ENCODE measurements around the gene VKORC1L1. TPM values are rescaled to one million over a fixed set of nuclear protein-coding genes. Genes with fewer than 3 reads are reported as not detected.
"Not testable (repeated sequence)": the region's sequence is repeated elsewhere in the genome, so short reads cannot be mapped to it uniquely, and the experiment has no call there.

VKORC1L1 gene
- total RNA-seq, 2 experiments from 2014 or later = 14.9 to 16.1 TPM

DNA sequence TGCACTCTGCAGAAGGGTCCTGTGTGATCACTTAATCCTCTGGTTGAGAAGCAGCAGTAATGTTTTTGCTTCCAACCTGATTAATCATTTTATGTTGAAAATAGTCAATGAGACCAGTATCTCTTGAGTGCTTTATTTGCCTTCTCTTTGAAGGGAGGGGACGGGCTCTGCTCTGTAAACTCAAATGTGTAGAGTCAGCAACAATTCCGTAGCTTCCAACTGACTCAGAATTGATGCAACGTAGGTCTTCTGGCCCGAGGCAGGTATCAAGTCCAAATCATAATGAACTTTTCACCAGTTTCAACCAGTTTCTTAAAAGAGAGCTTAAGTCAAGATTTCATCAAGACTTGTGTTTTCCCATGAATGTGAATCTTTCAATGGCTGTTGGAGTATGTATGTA, 82.8 kb downstream of the VKORC1L1 start:
- intact Hi-C loops (cut with micrococcal nuclease) = no loop called here
- Mint-ChIP-seq H3K36me3 (peaks cover 17% of the 10 kb centered on the region), H3K27me3 (no peaks in the 10 kb centered on the region), H3K4me1 (ENCODE audit: low read depth) (no peaks in the 10 kb centered on the region), H3K27ac (no peak overlapping the region), H3K9me3 (no peaks in the 10 kb centered on the region), H3K4me3 (no peak overlapping the region)
- no peak for DNase-seq
- CTCF ChIA-PET = no interaction called here
- POLR2A ChIA-PET = no interaction called here

DNA sequence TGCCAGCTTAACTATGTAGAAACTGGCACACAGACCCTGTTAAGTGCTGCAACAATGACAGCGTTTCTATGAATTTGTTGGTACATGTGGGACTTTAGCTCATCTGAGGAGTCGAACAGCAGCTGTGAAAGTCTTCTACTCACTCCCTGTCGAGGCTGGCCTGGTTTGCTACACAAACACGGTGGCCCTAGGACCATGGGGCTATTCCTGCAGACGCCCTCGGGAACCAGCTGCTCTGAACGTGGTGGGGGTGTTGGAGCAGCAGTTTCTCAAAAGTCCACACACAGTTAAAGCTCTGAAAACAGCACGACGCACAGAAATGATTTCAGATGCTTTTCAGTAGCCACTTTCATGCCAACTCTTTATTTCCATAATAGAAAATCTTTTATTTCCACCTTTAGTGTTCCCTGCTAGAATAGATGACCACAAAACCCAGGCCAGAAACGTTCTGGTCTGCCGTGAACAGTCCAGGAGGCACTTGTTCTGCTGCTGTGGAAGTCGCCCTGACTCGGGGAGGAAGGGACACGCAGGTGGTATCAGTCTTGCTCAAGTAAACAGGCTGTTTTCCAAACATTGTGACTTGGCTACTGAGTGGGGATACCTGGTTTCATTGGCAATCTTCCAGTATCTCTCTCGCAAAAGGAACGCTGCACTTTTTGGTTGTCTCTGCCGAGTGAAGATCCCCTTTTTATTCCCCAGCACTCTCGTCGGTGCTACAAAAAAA, 87.6 kb downstream of the VKORC1L1 start:
- H3K4me1 Mint-ChIP-seq (ENCODE audit: low read depth) = no peaks in the 10 kb centered on the region
- intact Hi-C loops (cut with micrococcal nuclease) = no loop called here
- H3K36me3 Mint-ChIP-seq = peaks cover 36% of the 10 kb centered on the region
- no peaks in the 10 kb centered on the region for H3K27me3 Mint-ChIP-seq
- ChIA-PET CTCF (interaction anchor here (1.0 kb wide), 1 partner anchor 11 kb away, joined by 3 read pairs; no protein-coding TSS in a partner anchor), POLR2A (no interaction called here)
- H3K4me3 Mint-ChIP-seq = no peak overlapping the region
- no peaks in the 10 kb centered on the region for H3K9me3 Mint-ChIP-seq
- DNase-seq = no peak
- no peak overlapping the region for H3K27ac Mint-ChIP-seq

GRCh38 chr7:65962033-65962432, 89.2 kb downstream of the VKORC1L1 start:
- intact Hi-C loops (cut with micrococcal nuclease) = no loop called here
- H3K36me3 Mint-ChIP-seq = peaks cover 44% of the 10 kb centered on the region
- no peaks in the 10 kb centered on the region for H3K4me1 Mint-ChIP-seq (ENCODE audit: low read depth)
- no peak overlapping the region for H3K4me3 Mint-ChIP-seq
- CTCF ChIA-PET = no interaction called here
- H3K27me3 Mint-ChIP-seq = no peaks in the 10 kb centered on the region
- POLR2A ChIA-PET = no interaction called here
- no peak for DNase-seq
- H3K9me3 Mint-ChIP-seq = no peaks in the 10 kb centered on the region
- no peak overlapping the region for H3K27ac Mint-ChIP-seq

DNA sequence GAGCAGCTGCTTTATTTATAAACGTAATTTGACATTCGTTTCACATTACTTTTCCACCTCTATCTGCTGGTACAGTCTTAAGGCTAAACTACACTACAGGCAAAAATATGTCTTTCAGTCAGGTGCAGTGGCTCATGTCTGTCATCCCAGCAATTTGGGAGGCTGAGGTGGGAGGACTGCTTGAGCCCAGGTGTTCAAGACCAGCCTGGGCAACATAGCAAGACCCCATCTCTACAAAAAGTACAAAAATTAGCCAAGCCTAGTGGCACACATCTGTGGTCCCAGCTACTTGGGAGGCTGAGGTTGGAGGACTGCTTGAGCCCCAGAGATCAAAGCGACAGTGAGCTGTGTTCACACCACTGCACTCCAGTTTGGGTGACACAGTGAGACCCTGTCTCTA, 91.8 kb downstream of the VKORC1L1 start:
- POLR2A ChIA-PET; DNase-seq; H3K4me1 Mint-ChIP-seq (ENCODE audit: low read depth); intact Hi-C loops (cut with micrococcal nuclease); H3K27ac Mint-ChIP-seq; CTCF ChIA-PET; H3K9me3 Mint-ChIP-seq; H3K27me3 Mint-ChIP-seq; H3K4me3 Mint-ChIP-seq: not testable (repeated sequence)
- peaks cover 54% of the 10 kb centered on the region for H3K36me3 Mint-ChIP-seq

- H3K27ac Mint-ChIP-seq = no peak overlapping the region
- no peak overlapping the region for H3K4me3 Mint-ChIP-seq
- no peaks in the 10 kb centered on the region for H3K27me3 Mint-ChIP-seq
- CTCF ChIA-PET = no interaction called here
- intact Hi-C loops (cut with micrococcal nuclease) = no loop called here
- H3K9me3 Mint-ChIP-seq = no peaks in the 10 kb centered on the region
- H3K36me3 Mint-ChIP-seq = peaks cover 55% of the 10 kb centered on the region
- no peak for DNase-seq
- POLR2A ChIA-PET = no interaction called here
- H3K4me1 Mint-ChIP-seq (ENCODE audit: low read depth) = no peaks in the 10 kb centered on the region
Observed at GRCh38 chr7:65966146-65966545, 93.3 kb downstream of the VKORC1L1 start.

- no peaks in the 10 kb centered on the region for H3K4me1 Mint-ChIP-seq (ENCODE audit: low read depth)
- intact Hi-C loops (cut with micrococcal nuclease) = no loop called here
- no peak for DNase-seq
- no peak overlapping the region for H3K4me3 Mint-ChIP-seq
- H3K36me3 Mint-ChIP-seq = peaks cover 59% of the 10 kb centered on the region
- ChIA-PET POLR2A (no interaction called here), CTCF (interaction anchor here (0.6 kb wide), 1 partner anchor 596 kb away, joined by 3 read pairs; no protein-coding TSS in a partner anchor)
- no peaks in the 10 kb centered on the region for H3K27me3 Mint-ChIP-seq
- no peaks in the 10 kb centered on the region for H3K9me3 Mint-ChIP-seq
- H3K27ac Mint-ChIP-seq = no peak overlapping the region
Observed at GRCh38 chr7:65967361-65968155, 94.7 kb downstream of the VKORC1L1 start.

GRCh38 chr7:65968256-65969185, 95.6 kb downstream of the VKORC1L1 start:
- Mint-ChIP-seq H3K9me3 (no peaks in the 10 kb centered on the region), H3K4me3 (no peak overlapping the region), H3K27ac (no peak overlapping the region), H3K27me3 (no peaks in the 10 kb centered on the region), H3K4me1 (ENCODE audit: low read depth) (no peaks in the 10 kb centered on the region), H3K36me3 (peaks cover 53% of the 10 kb centered on the region)
- intact Hi-C loops (cut with micrococcal nuclease) = no loop called here
- no peak for DNase-seq
- ChIA-PET CTCF (no interaction called here), POLR2A (no interaction called here)

- ChIA-PET CTCF (interaction anchor here (1.1 kb wide), 1 partner anchor 11 kb away, joined by 3 read pairs; no protein-coding TSS in a partner anchor), POLR2A (interaction anchor here (0.6 kb wide), 1 partner anchor 8 kb away, joined by 5 read pairs; no protein-coding TSS in a partner anchor)
- Mint-ChIP-seq H3K4me1 (ENCODE audit: low read depth) (no peaks in the 10 kb centered on the region), H3K27ac (no peak overlapping the region), H3K36me3 (peaks cover 49% of the 10 kb centered on the region), H3K27me3 (no peaks in the 10 kb centered on the region), H3K9me3 (no peaks in the 10 kb centered on the region), H3K4me3 (no peak overlapping the region)
- intact Hi-C loops (cut with micrococcal nuclease) = no loop called here
- no peak for DNase-seq
Observed at GRCh38 chr7:65971021-65971420, 98.1 kb downstream of the VKORC1L1 start.

DNA sequence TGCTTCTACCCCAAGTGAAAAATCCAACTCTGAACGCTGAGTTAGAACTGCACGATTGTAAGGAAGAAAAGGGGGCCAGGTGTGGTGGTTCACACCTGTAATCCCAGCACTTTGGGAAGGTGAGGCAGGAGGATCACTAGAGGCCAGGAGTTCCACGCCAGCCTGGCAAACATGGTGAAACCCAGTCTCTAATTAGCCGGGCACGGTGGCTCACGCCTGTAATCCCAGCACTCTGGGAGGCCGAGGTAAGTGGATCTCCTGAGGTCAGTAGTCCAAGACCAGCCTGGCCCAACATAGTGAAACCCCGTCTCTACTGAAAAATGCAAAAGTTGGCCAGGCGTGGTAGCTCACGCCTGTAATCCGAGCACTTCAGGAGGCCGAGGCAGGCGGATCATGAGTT, 100.1 kb downstream of the VKORC1L1 start:
- Mint-ChIP-seq H3K27me3 (no peaks in the 10 kb centered on the region), H3K9me3 (no peaks in the 10 kb centered on the region), H3K4me3 (no peak overlapping the region), H3K4me1 (ENCODE audit: low read depth) (no peaks in the 10 kb centered on the region), H3K27ac (no peak overlapping the region), H3K36me3 (peaks cover 37% of the 10 kb centered on the region)
- CTCF ChIA-PET = no interaction called here
- no peak for DNase-seq
- POLR2A ChIA-PET = no interaction called here
- intact Hi-C loops (cut with micrococcal nuclease) = no loop called here

- Mint-ChIP-seq H3K27me3 (no peaks in the 10 kb centered on the region), H3K4me1 (ENCODE audit: low read depth) (no peaks in the 10 kb centered on the region), H3K9me3 (no peaks in the 10 kb centered on the region), H3K4me3 (no peak overlapping the region), H3K27ac (no peak overlapping the region), H3K36me3 (peaks cover 39% of the 10 kb centered on the region)
- ChIA-PET POLR2A (interaction anchor here (0.6 kb wide), 1 partner anchor 242 kb away, joined by 3 read pairs; no protein-coding TSS in a partner anchor), CTCF (no interaction called here)
- intact Hi-C loops (cut with micrococcal nuclease) = no loop called here
- DNase-seq = no peak
Observed at GRCh38 chr7:65974191-65974801, 101.4 kb downstream of the VKORC1L1 start.

GRCh38 chr7:65974876-65975275, 102.0 kb downstream of the VKORC1L1 start:
- H3K36me3 Mint-ChIP-seq = peaks cover 38% of the 10 kb centered on the region
- CTCF ChIA-PET = no interaction called here
- POLR2A ChIA-PET = interaction anchor here (0.6 kb wide), 1 partner anchor 242 kb away, joined by 3 read pairs; no protein-coding TSS in a partner anchor

More at GRCh38 chr7:65974876-65975275, 102.0 kb downstream of the VKORC1L1 start:
- Mint-ChIP-seq H3K27me3 (no peaks in the 10 kb centered on the region), H3K9me3 (no peaks in the 10 kb centered on the region), H3K4me3 (no peak overlapping the region), H3K27ac (no peak overlapping the region), H3K4me1 (ENCODE audit: low read depth) (peaks cover 4% of the 10 kb centered on the region)
- DNase-seq = no peak
- intact Hi-C loops (cut with micrococcal nuclease) = no loop called here
